K562 (cell line): ENCODE data around the gene PRKAA1. TPM values are rescaled to one million over a fixed set of nuclear protein-coding genes. Genes with fewer than 3 reads are reported as not detected.

Source experiments
- ATF2 ChIP-seq: sonication (generic); formaldehyde crosslinking; IDR thresholded peaks from 2 replicates; pipeline ENCODE4 v1.8.1; 2022; ENCODE audit warnings: missing genetic modification reagents
- CBFA2T2 ChIP-seq: fragments of 450-650 bp; conservative IDR thresholded peaks from 2 replicates; pipeline ENCODE4 v1.6.1; 2017; ENCODE audit warnings: mild to moderate bottlenecking
- CGGBP1 ChIP-seq: fragments of 250-450 bp; sonication (Bioruptor Pico); IDR thresholded peaks from 2 replicates; pipeline ENCODE4 v1.9.0; 2021; ENCODE audit warnings: mild to moderate bottlenecking
- DEAF1 ChIP-seq: fragments of 450-650 bp; formaldehyde crosslinking; IDR thresholded peaks from 2 replicates; pipeline ENCODE4 v1.4.0; 2020; ENCODE audit warnings: mild to moderate bottlenecking, moderate library complexity
- ELF2 ChIP-seq: fragments of 250-450 bp; sonication (Bioruptor Pico); IDR thresholded peaks from 2 replicates; pipeline ENCODE4 v1.5.0; 2021; ENCODE audit warnings: mild to moderate bottlenecking
- ESRRA ChIP-seq: fragments of 450-650 bp; IDR thresholded peaks from 2 replicates; pipeline ENCODE4 v1.6.1; 2014; ENCODE audit warnings: low read depth, mild to moderate bottlenecking, moderate library complexity, borderline replicate concordance
- GABPB2 ChIP-seq: fragments of 250-450 bp; sonication (Bioruptor Pico); conservative IDR thresholded peaks from 2 replicates; pipeline ENCODE4 v1.5.1; 2021; ENCODE audit warnings: mild to moderate bottlenecking
- L3MBTL2 ChIP-seq: fragments of 450-650 bp; IDR thresholded peaks from 2 replicates; pipeline ENCODE4 v1.6.1; 2016; ENCODE audit warnings: mild to moderate bottlenecking, moderate library complexity
- NR0B1 ChIP-seq: fragments of 450-650 bp; IDR thresholded peaks from one replicate; pipeline ENCODE4 v1.6.1; 2018; ENCODE audit warnings: mild to moderate bottlenecking, moderate library complexity; ENCODE audit not compliant: partially characterized antibody
- RBM34 ChIP-seq: fragments of 200-400 bp; formaldehyde crosslinking; IDR thresholded peaks from 2 replicates; pipeline ENCODE4 v1.6.1; 2018; ENCODE audit warnings: low read length, borderline replicate concordance; ENCODE audit not compliant: insufficient read depth
- RNF2 ChIP-seq: sonication (generic); IDR thresholded peaks from 2 replicates; pipeline ENCODE4 v1.6.1; 2016
- SUPT5H ChIP-seq: fragments of 450-650 bp; IDR thresholded peaks from 2 replicates; pipeline ENCODE4 v1.6.1; 2016
- TSHZ1 ChIP-seq: fragments of 250-450 bp; sonication (Bioruptor Pico); IDR thresholded peaks from 2 replicates; pipeline ENCODE4 v1.4.0; 2020; ENCODE audit warnings: mild to moderate bottlenecking, moderate library complexity
- UBTF ChIP-seq, 2 experiments: IDR thresholded peaks; 2 replicates each; pipeline ENCODE4 v1.6.1; 2012; ENCODE audit warnings: improper control_type of control experiment in 2 of 2, low read depth in 2 of 2, low read length in 2 of 2, borderline replicate concordance in 1 of 2
- ZEB2 ChIP-seq: fragments of 450-650 bp; IDR thresholded peaks from 2 replicates; pipeline ENCODE4 v1.6.1; 2016
- ZNF12 ChIP-seq: sonication (generic); formaldehyde crosslinking; IDR thresholded peaks from 2 replicates; pipeline ENCODE4 v1.4.0; 2020; ENCODE audit warnings: mild to moderate bottlenecking, missing genetic modification reagents
- ZNF311 ChIP-seq: fragments of 250-450 bp; sonication (Bioruptor Pico); IDR thresholded peaks from 2 replicates; pipeline ENCODE4 v1.4.0; 2020; ENCODE audit warnings: mild to moderate bottlenecking, moderate library complexity
- polyA plus RNA-seq, 8 experiments: library from polyadenylated mRNA; depleted of rRNA in 4 of 8; stranded (reverse) in 5 of 8; unstranded in 3 of 8; fragments of >200 nt; fragmentation: Nextera tagmentation in 2 of 8; fragmentation: Illumina TruSeq in 1 of 8; extraction: Ambion mirVana in 2 of 8; extraction: Trizol in 1 of 8; gene quantifications; 2 replicates each; pipeline versions ENCODE4 v1.2.1 to v1.2.3, GENCODE V29; 2011 to 2014; ENCODE audit warnings: inconsistent platforms in 1 of 8, missing spikeins in 1 of 8
- total RNA-seq, 7 experiments: library from RNA; depleted of rRNA in 6 of 7; stranded (reverse); fragments of >200 nt in 6 of 7; fragmentation: Illumina TruSeq in 2 of 7; extraction: Trizol in 2 of 7; gene quantifications; 2 replicates each; pipeline versions ENCODE4 v1.2.1 to v1.2.3, GENCODE V29; 2011 to 2021; ENCODE audit warnings: low replicate concordance in 1 of 7

Gene PRKAA1
- total and polyA plus RNA-seq, 9 of the 15 experiments (the other 6 are each of a cell fraction or from before 2014, with no cell fraction given): 24.5 to 84.0 (median 51.4) TPM

- peak; percentile 99 for TF ChIP-seq ZEB2
- TF ChIP-seq ZNF311 (CRISPR knock-in tag): no peak
- TF ChIP-seq GABPB2 (CRISPR knock-in tag): no peak
- TF ChIP-seq SUPT5H: peak; percentile 100
- no peak for TF ChIP-seq ATF2 (CRISPR knock-in tag)
- TF ChIP-seq RNF2: peak; percentile 95
- TF ChIP-seq DEAF1: 0 out of 2 replicates have a peak, but pooled peaks have one; percentile 12
- no peak for TF ChIP-seq RBM34
- TF ChIP-seq ELF2 (CRISPR knock-in tag): peak; percentile 97
- TF ChIP-seq L3MBTL2: peak; percentile 93
- no peak for TF ChIP-seq ZNF12 (CRISPR knock-in tag)
- TF ChIP-seq NR0B1: no peak
- TF ChIP-seq TSHZ1 (CRISPR knock-in tag): no peak
- no peak for TF ChIP-seq CBFA2T2
- TF ChIP-seq UBTF (IDR thresholded peaks at IDR 0.05; ENCODE audit: borderline replicate concordance in 1 of 2, low read depth in 2 of 2, low read length in 2 of 2): no peak
- TF ChIP-seq ESRRA: peak; percentile 89
- peak; percentile 33 for TF ChIP-seq CGGBP1 (CRISPR knock-in tag)
Measured at GRCh38 chr5:40834849-40835787, 36.9 kb upstream of the PRKAA1 start, which contains the start of gene RPL37 (continued).
